ENCODE results near the gene PRR20G.

PRR20G gene

GRCh38 chr3:127262533-127262932 lies 25.3 kb downstream of the PRR20G start:
- no peak for DNase-seq

GRCh38 chr3:127261925-127262324 lies 25.9 kb downstream of the PRR20G start:
- no peak for DNase-seq

- no peak for DNase-seq
Observed at GRCh38 chr3:127260826-127261555, 26.9 kb downstream of the PRR20G start.

GRCh38 chr3:127260416-127260815 lies 27.4 kb downstream of the PRR20G start:
- no peak for DNase-seq

- no peak for DNase-seq
Observed at GRCh38 chr3:127259882-127260281, 28.0 kb downstream of the PRR20G start.

GRCh38 chr3:127258733-127259132 lies 29.1 kb downstream of the PRR20G start:
- DNase-seq: no peak

- DNase-seq: no peak
Observed at GRCh38 chr3:127257351-127257750, 30.5 kb downstream of the PRR20G start.

- no peak for DNase-seq
Observed at GRCh38 chr3:127256733-127257271, 31.0 kb downstream of the PRR20G start.

- no peak for DNase-seq
Observed at GRCh38 chr3:127256138-127256537, 31.7 kb downstream of the PRR20G start.

- DNase-seq: no peak
Observed at GRCh38 chr3:127255516-127255915, 32.3 kb downstream of the PRR20G start.

- no peak for DNase-seq
Observed at GRCh38 chr3:127254730-127255129, 33.1 kb downstream of the PRR20G start.

GRCh38 chr3:127254033-127254644 lies 33.7 kb downstream of the PRR20G start:
- no peak for DNase-seq

GRCh38 chr3:127253491-127253890 lies 34.4 kb downstream of the PRR20G start:
- DNase-seq: no peak

- DNase-seq: no peak
Observed at GRCh38 chr3:127252446-127252845, 35.4 kb downstream of the PRR20G start.

GRCh38 chr3:127250032-127250431 lies 37.8 kb downstream of the PRR20G start:
- DNase-seq: no peak

- no peak for DNase-seq
Observed at GRCh38 chr3:127247292-127247691, 40.6 kb downstream of the PRR20G start.

GRCh38 chr3:127238602-127239001 lies 49.2 kb downstream of the PRR20G start:
- no peak for DNase-seq

GRCh38 chr3:127237835-127238234 lies 50.0 kb downstream of the PRR20G start:
- no peak for DNase-seq

GRCh38 chr3:127235706-127236105 lies 52.1 kb downstream of the PRR20G start:
- DNase-seq: no peak

GRCh38 chr3:127234778-127235177 lies 53.1 kb downstream of the PRR20G start:
- DNase-seq: no peak

Measured in NCI-H1105 treated with DMSO at 0.1 percent for 48 hours (cell line).